Measurements from ENCODE around the gene ST3GAL2. TPM values are rescaled to one million over a fixed set of nuclear protein-coding genes. Genes with fewer than 3 reads are reported as not detected.

ST3GAL2 gene
- total and polyA plus RNA-seq, 7 experiments from 2014 or later: 11.3 to 35.9 (median 28.5) TPM

DNA sequence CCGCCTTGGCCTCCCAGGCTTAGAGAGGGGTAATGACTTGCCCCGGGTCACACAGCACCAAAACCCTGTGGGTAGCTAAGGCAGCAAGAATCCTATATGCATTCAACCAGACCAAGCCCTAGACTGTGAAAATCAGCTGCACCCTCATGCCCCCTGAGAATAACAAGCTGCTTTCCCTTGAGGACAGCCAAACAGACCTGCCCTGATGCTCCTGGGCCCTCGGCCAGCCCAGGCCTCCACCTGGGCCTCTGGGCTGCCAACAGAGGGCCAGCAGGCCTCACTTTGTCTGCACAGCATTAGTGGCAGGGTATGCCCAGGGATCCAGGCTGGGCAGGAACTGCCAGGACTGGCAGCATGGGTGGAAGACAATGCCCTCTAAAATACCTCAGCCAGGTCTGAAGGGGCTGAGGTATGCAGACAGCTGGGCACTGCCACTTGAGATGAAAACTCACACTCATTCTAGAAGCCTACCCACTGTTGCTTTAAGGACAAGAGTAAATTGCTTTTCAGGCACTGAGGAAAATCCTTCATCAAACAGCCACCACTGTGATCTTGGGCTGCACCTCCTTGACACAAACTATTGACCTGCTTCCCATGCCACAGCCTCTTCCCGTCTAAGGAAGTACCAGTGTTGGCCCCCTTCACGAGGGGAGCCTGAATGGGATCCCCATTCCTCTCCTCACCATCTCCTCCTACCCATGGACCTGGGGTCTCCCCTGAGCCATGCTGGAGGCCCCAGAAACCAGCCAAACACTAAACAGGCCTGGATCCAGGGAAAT is 8.8 kb downstream of the ST3GAL2 start:
- H3K4me1 ChIP-seq (ENCODE audit: control insufficient read depth in 2 of 2, insufficient read depth in 2 of 2, low read length in 2 of 2): peaks cover 20 to 32% of the 10 kb centered on the region in 2 donors
- peak overlapping the region; percentile 29 for H3K4me3 ChIP-seq (ENCODE audit: low read length)
- H3K27me3 Mint-ChIP-seq: no peaks in the 10 kb centered on the region
- H3K4me1 Mint-ChIP-seq: peaks cover 47 to 80% (median 71%) of the 10 kb centered on the region in 7 donors
- H3K36me3 ChIP-seq (ENCODE audit: control insufficient read depth in 2 of 3, insufficient read depth in 3 of 3, low read length in 3 of 3): no peaks in the 10 kb centered on the region
- peak overlapping the region; percentile 84 to 98 (median 93) for H3K27ac Mint-ChIP-seq
- ChIA-PET CTCF (interaction anchor here (1.3 kb wide), 1 partner anchor 14 kb away, joined by 6 read pairs; no protein-coding TSS in a partner anchor), POLR2A (interaction anchor here (0.8 to 0.9 kb wide), 2 partner anchors 10 to 83 kb away, joined by 4 read pairs; no protein-coding TSS in a partner anchor)
- H3K36me3 Mint-ChIP-seq: peaks cover 0 to 18% (median 3%) of the 10 kb centered on the region in 5 donors
- H3K4me3 Mint-ChIP-seq: peak overlapping the region in 9 of 10 donors; percentile 60 to 86 (median 79)
- DNase-seq (no peak), ATAC-seq (no peak)
- intact Hi-C loops (cut with micrococcal nuclease): loop anchor here (2.0 to 5.0 kb wide), 2 partner anchors 49 to 857 kb away; partner anchors contain the start of gene CMTR2 (in 1 of the 2)
- H3K9me3 ChIP-seq (ENCODE audit: control insufficient read depth in 2 of 3, low read length in 3 of 3): no peaks in the 10 kb centered on the region
- H3K27me3 ChIP-seq (ENCODE audit: control insufficient read depth in 2 of 2, insufficient read depth in 2 of 2, low read length in 2 of 2): no peaks in the 10 kb centered on the region
- H3K27ac ChIP-seq (ENCODE audit: low read depth, low read length): peak overlapping the region; percentile 91
- no peaks in the 10 kb centered on the region for H3K9me3 Mint-ChIP-seq

DNA sequence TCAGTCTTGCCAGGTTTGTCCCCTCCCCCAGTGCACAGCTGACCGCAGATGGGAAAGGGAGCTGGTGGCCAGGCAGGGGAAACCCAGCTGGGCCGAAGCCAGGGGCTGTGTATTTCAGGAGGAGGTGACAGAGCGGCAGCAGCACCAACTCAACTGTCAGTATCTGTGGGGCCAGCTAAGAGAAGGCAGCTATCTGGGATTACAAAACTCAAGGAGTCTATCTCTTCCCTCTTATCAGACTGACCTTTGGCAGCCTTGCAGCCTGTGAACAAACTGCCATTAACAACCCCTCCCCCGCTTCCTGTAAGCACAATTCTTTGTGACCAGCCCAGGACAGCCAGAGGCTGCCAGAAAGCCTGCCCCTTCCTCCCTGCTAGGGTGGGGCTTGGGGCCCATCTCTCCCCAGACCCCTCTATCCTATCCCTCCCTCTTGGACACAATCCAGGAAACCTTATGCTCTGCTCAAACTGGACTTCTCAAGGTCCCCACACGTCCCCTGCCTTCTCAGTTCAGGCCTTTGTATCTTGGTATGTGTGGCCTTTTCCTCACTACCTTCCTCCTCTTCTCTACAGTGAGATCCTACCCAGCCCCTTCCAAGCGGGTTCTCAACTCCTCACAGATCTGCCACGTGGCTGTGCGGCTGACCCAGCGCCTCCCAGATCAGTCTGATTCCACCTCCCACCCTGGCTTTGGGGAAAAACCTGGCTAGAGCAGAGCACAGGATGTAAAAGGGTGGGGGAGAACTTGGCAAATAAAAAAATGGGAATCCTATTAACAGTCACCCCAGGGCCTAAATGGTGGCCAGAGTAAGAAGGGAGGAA is 10.5 kb downstream of the ST3GAL2 start:
- H3K36me3 ChIP-seq (ENCODE audit: control insufficient read depth in 2 of 3, insufficient read depth in 3 of 3, low read length in 3 of 3): peaks cover 0 to 5% (median 0%) of the 10 kb centered on the region in 3 experiments
- H3K4me1 ChIP-seq (ENCODE audit: control insufficient read depth in 2 of 2, insufficient read depth in 2 of 2, low read length in 2 of 2): peaks cover 20 to 32% of the 10 kb centered on the region in 2 donors
- Mint-ChIP-seq H3K27me3 (no peaks in the 10 kb centered on the region), H3K36me3 (peaks cover 0 to 13% (median 3%) of the 10 kb centered on the region in 5 donors), H3K4me3 (peak overlapping the region; percentile 2 to 64 (median 30)), H3K9me3 (no peaks in the 10 kb centered on the region), H3K27ac (peak overlapping the region in 8 of 9 donors; percentile 51 to 88 (median 83)), H3K4me1 (peaks cover 38 to 63% (median 55%) of the 10 kb centered on the region in 7 donors)
- ChIA-PET POLR2A (interaction anchor here (0.9 kb wide), 1 partner anchor 47 kb away, joined by 3 read pairs; no protein-coding TSS in a partner anchor), CTCF (interaction anchor here (0.7 kb wide), 1 partner anchor 39 kb away, joined by 3 read pairs; no protein-coding TSS in a partner anchor)
- H3K27me3 ChIP-seq (ENCODE audit: control insufficient read depth in 2 of 2, insufficient read depth in 2 of 2, low read length in 2 of 2): no peaks in the 10 kb centered on the region
- DNase-seq: peak in 1 of 9 donors; percentile 75
- no peak overlapping the region for H3K27ac ChIP-seq (ENCODE audit: low read depth, low read length)
- H3K9me3 ChIP-seq (ENCODE audit: control insufficient read depth in 2 of 3, low read length in 3 of 3): no peaks in the 10 kb centered on the region
- ATAC-seq: peak; percentile 52
- intact Hi-C loops (cut with micrococcal nuclease): no loop called here
- H3K4me3 ChIP-seq (ENCODE audit: low read length): no peak overlapping the region

DNA sequence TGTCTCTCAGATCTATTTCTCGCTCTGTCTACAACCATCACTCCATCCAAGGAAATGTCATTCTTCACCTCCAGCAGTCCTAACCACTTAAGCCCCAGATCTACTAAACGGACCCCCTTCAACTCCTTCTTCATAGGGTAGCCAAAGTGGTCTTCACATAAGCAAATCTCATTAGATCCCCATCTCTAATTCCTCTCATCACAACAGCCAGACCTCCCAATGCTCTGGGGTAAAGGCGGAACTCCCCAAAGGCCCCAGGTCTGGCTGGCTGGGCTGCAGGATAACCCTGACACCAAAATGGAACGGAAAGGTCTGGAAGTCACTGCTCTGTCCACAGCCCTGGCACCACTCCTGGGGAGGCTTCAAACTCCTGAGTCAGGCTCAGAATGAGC is 11.1 kb downstream of the ST3GAL2 start:
- Mint-ChIP-seq H3K4me1 (peaks cover 34 to 59% (median 54%) of the 10 kb centered on the region in 7 donors), H3K4me3 (peak overlapping the region in 2 of 10 donors; percentile 27 to 40), H3K36me3 (peaks cover 0 to 13% (median 3%) of the 10 kb centered on the region in 5 donors), H3K27ac (peak overlapping the region in 8 of 9 donors; percentile 8 to 89 (median 60)), H3K9me3 (no peaks in the 10 kb centered on the region), H3K27me3 (no peaks in the 10 kb centered on the region)
- DNase-seq: no peak
- H3K36me3 ChIP-seq (ENCODE audit: control insufficient read depth in 2 of 3, insufficient read depth in 3 of 3, low read length in 3 of 3): peaks cover 0 to 5% (median 0%) of the 10 kb centered on the region in 3 experiments
- no peaks in the 10 kb centered on the region for H3K9me3 ChIP-seq (ENCODE audit: control insufficient read depth in 2 of 3, low read length in 3 of 3)
- no peak overlapping the region for H3K4me3 ChIP-seq (ENCODE audit: low read length)
- intact Hi-C loops (cut with micrococcal nuclease): no loop called here
- H3K27ac ChIP-seq (ENCODE audit: low read depth, low read length): no peak overlapping the region
- peaks cover 20 to 30% of the 10 kb centered on the region in 2 donors for H3K4me1 ChIP-seq (ENCODE audit: control insufficient read depth in 2 of 2, insufficient read depth in 2 of 2, low read length in 2 of 2)
- ChIA-PET CTCF (interaction anchor here (0.7 kb wide), 1 partner anchor 39 kb away, joined by 3 read pairs; no protein-coding TSS in a partner anchor), POLR2A (interaction anchor here (0.9 kb wide), 1 partner anchor 46 kb away, joined by 3 read pairs; no protein-coding TSS in a partner anchor)
- H3K27me3 ChIP-seq (ENCODE audit: control insufficient read depth in 2 of 2, insufficient read depth in 2 of 2, low read length in 2 of 2): no peaks in the 10 kb centered on the region
- no peak for ATAC-seq

DNA sequence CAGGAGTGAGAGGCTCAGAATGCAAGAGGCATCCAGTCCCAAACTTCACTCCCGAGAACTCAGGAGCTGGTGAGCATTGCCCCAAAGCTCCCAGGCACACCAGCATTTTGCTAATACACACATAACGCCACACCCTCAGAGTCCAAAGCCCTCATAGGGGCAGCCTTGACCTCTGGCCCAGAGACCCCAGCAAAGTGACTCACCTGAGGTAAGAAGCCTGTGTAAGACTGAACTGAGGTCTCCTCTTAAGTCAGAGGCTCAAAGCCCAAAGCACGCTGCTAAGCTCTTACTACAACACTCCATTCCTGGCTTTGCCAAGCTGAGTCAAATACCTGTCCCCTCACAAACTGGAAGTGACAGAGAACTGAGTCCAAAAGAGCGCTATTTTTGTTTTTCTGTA is 16.4 kb downstream of the ST3GAL2 start:
- CTCF ChIA-PET: no interaction called here
- no peak overlapping the region for H3K4me3 ChIP-seq (ENCODE audit: low read length)
- ATAC-seq (no peak), DNase-seq (no peak)
- Mint-ChIP-seq H3K27me3 (no peaks in the 10 kb centered on the region), H3K27ac (peak overlapping the region in 7 of 9 donors; percentile 36 to 77 (median 57)), H3K9me3 (no peaks in the 10 kb centered on the region), H3K4me3 (peak overlapping the region in 1 of 10 donors; percentile 38), H3K4me1 (peaks cover 35 to 67% (median 58%) of the 10 kb centered on the region in 7 donors), H3K36me3 (peaks cover 0 to 19% (median 0%) of the 10 kb centered on the region in 5 donors)
- H3K9me3 ChIP-seq (ENCODE audit: control insufficient read depth in 2 of 3, low read length in 3 of 3): no peaks in the 10 kb centered on the region
- H3K36me3 ChIP-seq (ENCODE audit: control insufficient read depth in 2 of 3, insufficient read depth in 3 of 3, low read length in 3 of 3): peaks cover 0 to 5% (median 0%) of the 10 kb centered on the region in 3 experiments
- H3K27me3 ChIP-seq (ENCODE audit: control insufficient read depth in 2 of 2, insufficient read depth in 2 of 2, low read length in 2 of 2): no peaks in the 10 kb centered on the region
- H3K4me1 ChIP-seq (ENCODE audit: control insufficient read depth in 2 of 2, insufficient read depth in 2 of 2, low read length in 2 of 2): peaks cover 11 to 30% of the 10 kb centered on the region in 2 donors
- intact Hi-C loops (cut with micrococcal nuclease): no loop called here
- POLR2A ChIA-PET: interaction anchor here (0.6 to 1.6 kb wide), 4 partner anchors 13 to 42 kb away, joined by 3 read pairs; no protein-coding TSS in a partner anchor
- no peak overlapping the region for H3K27ac ChIP-seq (ENCODE audit: low read depth, low read length)

DNA sequence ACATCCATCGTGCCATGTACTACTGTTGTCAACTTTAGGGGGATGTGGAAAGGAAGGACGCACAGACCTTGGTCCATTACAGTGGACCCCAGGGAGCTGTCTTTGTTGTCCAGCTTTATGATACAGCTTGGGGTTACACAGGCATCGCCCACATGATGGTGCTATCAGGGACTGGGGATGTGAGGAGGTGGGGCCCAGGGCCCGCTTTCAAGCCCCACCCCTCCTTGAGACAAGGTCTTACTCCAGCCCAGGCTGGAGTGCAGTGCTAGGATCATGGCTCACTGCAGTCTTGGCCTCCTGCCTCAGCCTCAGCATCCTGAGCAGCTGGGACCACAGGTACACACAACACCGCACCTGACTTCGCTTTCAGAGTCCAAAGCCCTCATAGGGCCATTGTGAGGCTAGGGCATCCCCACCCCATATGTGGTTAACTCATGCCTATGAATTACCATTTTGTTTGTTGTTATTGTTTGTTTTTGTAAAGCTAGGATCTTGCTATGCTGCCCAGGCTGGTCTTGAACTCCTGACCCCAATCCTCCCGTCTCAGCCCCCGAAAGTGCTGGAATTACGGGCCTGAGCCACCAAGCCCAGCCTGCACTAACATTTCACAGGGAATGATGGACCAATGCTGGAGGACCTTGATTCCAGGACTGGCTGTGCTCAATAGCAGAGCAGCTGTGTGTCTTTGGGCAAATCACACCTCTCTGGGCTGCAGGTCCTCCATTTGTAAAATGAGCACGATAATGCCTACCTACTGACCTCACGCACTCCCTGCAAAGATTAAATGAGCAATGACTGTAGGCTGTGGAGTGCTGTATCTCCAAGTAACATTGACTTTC is 17.2 kb downstream of the ST3GAL2 start:
- H3K9me3 Mint-ChIP-seq: no peaks in the 10 kb centered on the region
- ATAC-seq (no peak), DNase-seq (no peak)
- peak overlapping the region in 8 of 9 donors; percentile 6 to 77 (median 58) for H3K27ac Mint-ChIP-seq
- peaks cover 11 to 31% of the 10 kb centered on the region in 2 donors for H3K4me1 ChIP-seq (ENCODE audit: control insufficient read depth in 2 of 2, insufficient read depth in 2 of 2, low read length in 2 of 2)
- no peaks in the 10 kb centered on the region for H3K27me3 Mint-ChIP-seq
- H3K36me3 Mint-ChIP-seq: peaks cover 0 to 15% (median 0%) of the 10 kb centered on the region in 5 donors
- POLR2A ChIA-PET: interaction anchor here (1.0 to 1.3 kb wide), 2 partner anchors 16 to 41 kb away, joined by 3 read pairs; no protein-coding TSS in a partner anchor
- no peak overlapping the region for H3K4me3 ChIP-seq (ENCODE audit: low read length)
- H3K4me1 Mint-ChIP-seq: peaks cover 33 to 67% (median 56%) of the 10 kb centered on the region in 7 donors
- no peaks in the 10 kb centered on the region for H3K9me3 ChIP-seq (ENCODE audit: control insufficient read depth in 2 of 3, low read length in 3 of 3)
- peak overlapping the region in 1 of 10 donors; percentile 29 for H3K4me3 Mint-ChIP-seq
- CTCF ChIA-PET: no interaction called here
- H3K36me3 ChIP-seq (ENCODE audit: control insufficient read depth in 2 of 3, insufficient read depth in 3 of 3, low read length in 3 of 3): peaks cover 0 to 5% (median 0%) of the 10 kb centered on the region in 3 experiments
- H3K27me3 ChIP-seq (ENCODE audit: control insufficient read depth in 2 of 2, insufficient read depth in 2 of 2, low read length in 2 of 2): no peaks in the 10 kb centered on the region
- H3K27ac ChIP-seq (ENCODE audit: low read depth, low read length): no peak overlapping the region
- intact Hi-C loops (cut with micrococcal nuclease): no loop called here

Data from naive thymus-derived CD4-positive, alpha-beta T cell (primary cell).